ENCODE measurements around the gene NRIP3. TPM values are rescaled to one million over a fixed set of nuclear protein-coding genes. Genes with fewer than 3 reads are reported as not detected.

The NRIP3 gene
- total RNA-seq, 1 donor from 2014 or later: 42.7 TPM

DNA sequence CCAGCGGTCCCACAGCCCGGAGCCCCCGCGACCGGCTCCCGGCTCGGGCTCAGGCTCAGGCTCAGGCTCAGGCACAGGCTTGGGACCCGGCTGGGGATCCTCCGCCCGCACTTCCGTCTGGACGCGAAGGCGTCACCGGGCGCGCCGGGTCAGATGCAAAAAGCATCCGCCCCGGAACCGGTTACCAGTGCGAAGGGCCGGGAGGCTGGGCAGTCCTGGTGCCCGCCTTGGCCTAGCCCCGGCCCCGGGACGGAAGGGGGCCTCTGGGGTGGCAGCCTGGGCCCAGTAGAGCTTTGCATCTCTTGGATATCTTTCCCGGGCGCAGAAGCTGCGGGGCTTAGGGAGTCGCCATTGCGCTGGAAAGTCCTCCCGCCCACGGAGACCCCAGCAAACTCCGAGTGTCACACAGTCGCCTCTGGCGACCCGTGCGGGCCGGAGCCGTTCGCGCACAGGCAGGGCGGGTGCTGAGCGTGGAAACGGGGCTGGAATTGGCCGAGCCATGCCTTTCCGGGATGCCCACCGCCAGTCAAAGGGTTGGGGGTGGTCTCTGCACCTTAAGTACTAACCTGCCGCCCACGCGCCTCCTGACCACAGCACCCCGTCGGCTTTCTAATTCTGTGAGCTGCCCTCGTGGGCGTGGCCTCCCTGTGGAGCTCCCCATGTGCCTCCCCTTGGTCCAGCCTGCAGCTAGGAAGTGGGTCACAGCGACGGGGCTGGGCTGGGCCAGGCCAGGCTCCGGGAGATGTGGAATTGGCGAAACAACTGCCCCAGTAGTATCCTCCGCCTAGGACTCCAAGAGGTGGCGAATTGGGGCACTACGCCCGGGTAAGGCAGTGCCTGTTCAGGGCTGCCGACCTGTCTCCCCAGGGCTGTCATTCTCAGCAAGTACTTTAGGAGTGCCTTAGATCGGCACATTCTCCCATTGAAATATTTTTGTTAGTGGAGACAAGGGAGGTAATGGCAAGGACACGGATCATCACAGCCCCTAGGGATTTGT lies 39.2 kb downstream of the NRIP3 start, which contains the start of gene TMEM9B:
TSS of gene TMEM9B (minus strand) at position 119 of the 997 bp plus-strand sequence. CDS start 129 bp downstream, outside the sequence.
- H3K79me2 ChIP-seq (ENCODE audit: low read depth): peaks cover 22% of the 10 kb centered on the region
- H3K4me3 Mint-ChIP-seq: peak within 1 kb of the TSS; percentile 94
- H3K4me1 ChIP-seq: peaks cover 11% of the 10 kb centered on the region
- H3K9me3 Mint-ChIP-seq: no peaks in the 10 kb centered on the region
- no peaks in the 10 kb centered on the region for H3K36me3 ChIP-seq
- H3K36me3 Mint-ChIP-seq: no peaks in the 10 kb centered on the region
- no peaks in the 10 kb centered on the region for H3K9me3 ChIP-seq (ENCODE audit: low read depth)
- H3K4me3 ChIP-seq: peak within 1 kb of the TSS; percentile 81
- peak; percentile 92 for DNase-seq (ENCODE audit: low spot score)
- H2AFZ ChIP-seq (replicated peaks): peak within 1 kb of the TSS; percentile 77
- peak within 1 kb of the TSS; percentile 96 for H3K4me2 ChIP-seq
- no peaks in the 10 kb centered on the region for H3K27me3 ChIP-seq
- peaks cover 25% of the 10 kb centered on the region for H3F3A ChIP-seq (ENCODE audit: low read depth)
- peaks cover 25% of the 10 kb centered on the region for H3K4me1 Mint-ChIP-seq
- TF ChIP-seq CTCF (IDR thresholded peaks at IDR 0.05) (no peak), EZH2phosphoT487 (IDR thresholded peaks at IDR 0.05) (no peak), EZH2 (IDR thresholded peaks at IDR 0.05) (no peak)
- H3K9ac ChIP-seq: peak within 1 kb of the TSS; percentile 34
- peak within 1 kb of the TSS; percentile 77 for H3K27ac Mint-ChIP-seq
- H3K27me3 Mint-ChIP-seq (ENCODE audit: insufficient read depth, low read depth): no peaks in the 10 kb centered on the region
- H4K20me1 ChIP-seq (ENCODE audit: low read depth): no peaks in the 10 kb centered on the region
- peak within 1 kb of the TSS; percentile 66 for H3K27ac ChIP-seq

GRCh38 chr11:8963569-8964323 lies 40.1 kb downstream of the NRIP3 start:
- H3K9me3 ChIP-seq (ENCODE audit: low read depth): no peaks in the 10 kb centered on the region
- H3K4me1 ChIP-seq: peaks cover 11% of the 10 kb centered on the region
- peak overlapping the region; percentile 96 for H3K4me2 ChIP-seq
- no peak for TF ChIP-seq EZH2 (IDR thresholded peaks at IDR 0.05)
- no peak for TF ChIP-seq CTCF (IDR thresholded peaks at IDR 0.05)
- TF ChIP-seq EZH2phosphoT487 (IDR thresholded peaks at IDR 0.05): no peak
- Mint-ChIP-seq H3K4me3 (peak overlapping the region; percentile 94), H3K4me1 (peaks cover 28% of the 10 kb centered on the region), H3K36me3 (no peaks in the 10 kb centered on the region), H3K9me3 (no peaks in the 10 kb centered on the region), H3K27ac (peak overlapping the region; percentile 77), H3K27me3 (ENCODE audit: insufficient read depth, low read depth) (no peaks in the 10 kb centered on the region)
- peak overlapping the region; percentile 34 for H3K9ac ChIP-seq
- H3K27ac ChIP-seq: peak overlapping the region; percentile 66
- peak overlapping the region; percentile 81 for H3K4me3 ChIP-seq
- H3K36me3 ChIP-seq: no peaks in the 10 kb centered on the region
- peak overlapping the region; percentile 77 for H2AFZ ChIP-seq (replicated peaks)
- no peaks in the 10 kb centered on the region for H3K27me3 ChIP-seq
- H3K79me2 ChIP-seq (ENCODE audit: low read depth): peaks cover 29% of the 10 kb centered on the region
- peaks cover 32% of the 10 kb centered on the region for H3F3A ChIP-seq (ENCODE audit: low read depth)
- DNase-seq (ENCODE audit: low spot score): peak; percentile 85
- H4K20me1 ChIP-seq (ENCODE audit: low read depth): no peaks in the 10 kb centered on the region

- peaks cover 35% of the 10 kb centered on the region for H3K79me2 ChIP-seq (ENCODE audit: low read depth)
- no peak overlapping the region for H3K27ac Mint-ChIP-seq
These were observed 41.0 kb downstream of the NRIP3 start for GRCh38 chr11:8962841-8963240.

More at GRCh38 chr11:8962841-8963240, 41.0 kb downstream of the NRIP3 start:
- no peaks in the 10 kb centered on the region for H3K9me3 Mint-ChIP-seq
- H3K27ac ChIP-seq: no peak overlapping the region
- no peak overlapping the region for H3K9ac ChIP-seq
- H3K27me3 ChIP-seq: no peaks in the 10 kb centered on the region
- no peak overlapping the region for H3K4me3 ChIP-seq
- no peak for TF ChIP-seq EZH2 (IDR thresholded peaks at IDR 0.05)
- TF ChIP-seq CTCF (IDR thresholded peaks at IDR 0.05): no peak
- no peak for TF ChIP-seq EZH2phosphoT487 (IDR thresholded peaks at IDR 0.05)
- no peaks in the 10 kb centered on the region for H3K9me3 ChIP-seq (ENCODE audit: low read depth)
- peak overlapping the region; percentile 94 for H3K4me3 Mint-ChIP-seq
- H4K20me1 ChIP-seq (ENCODE audit: low read depth): no peaks in the 10 kb centered on the region
- peaks cover 28% of the 10 kb centered on the region for H3K4me1 Mint-ChIP-seq
- no peak overlapping the region for H2AFZ ChIP-seq (replicated peaks)
- no peaks in the 10 kb centered on the region for H3K27me3 Mint-ChIP-seq (ENCODE audit: insufficient read depth, low read depth)
- peak overlapping the region; percentile 96 for H3K4me2 ChIP-seq
- H3K4me1 ChIP-seq: peaks cover 11% of the 10 kb centered on the region
- no peaks in the 10 kb centered on the region for H3K36me3 ChIP-seq
- no peak for DNase-seq (ENCODE audit: low spot score)
- no peaks in the 10 kb centered on the region for H3K36me3 Mint-ChIP-seq
- peaks cover 32% of the 10 kb centered on the region for H3F3A ChIP-seq (ENCODE audit: low read depth)

Data from neural progenitor cell (in vitro differentiated cells).